KMS-11 (cell line): Measurements from ENCODE around the gene DBR1.

ENCODE experiments used
- H2AFZ ChIP-seq: fragments of 200-600 bp; sonication (generic); 2 replicates; pipeline ENCODE4 v1.6.1; 2016; ENCODE audit warnings: antibody characterized with exemption, mixed run types, low read depth
- H3K27ac ChIP-seq: fragments of 200-600 bp; sonication (generic); 2 replicates; pipeline ENCODE4 v1.6.1; 2016; ENCODE audit warnings: mild to moderate bottlenecking, mixed run types
- H3K27me3 ChIP-seq: fragments of 200-600 bp; sonication (generic); 2 replicates; pipeline ENCODE4 v1.6.1; 2017; ENCODE audit warnings: mild to moderate bottlenecking, low read depth, mixed run types, moderate library complexity; ENCODE audit not compliant: insufficient read depth
- H3K36me3 ChIP-seq: fragments of 200-600 bp; sonication (generic); 2 replicates; pipeline ENCODE4 v1.6.1; 2017; ENCODE audit warnings: mild to moderate bottlenecking, mixed run types; ENCODE audit not compliant: insufficient read depth
- H3K4me1 ChIP-seq: fragments of 200-600 bp; sonication (generic); 2 replicates; pipeline ENCODE4 v1.6.1; 2016; ENCODE audit warnings: mild to moderate bottlenecking, low read depth, mixed run types; ENCODE audit not compliant: poor library complexity, severe bottlenecking
- H3K4me2 ChIP-seq: fragments of 200-600 bp; sonication (generic); 2 replicates; pipeline ENCODE4 v1.7.0; 2016; ENCODE audit warnings: mild to moderate bottlenecking, mixed run types
- H3K4me3 ChIP-seq: fragments of 200-600 bp; sonication (generic); IDR thresholded peaks from 2 replicates; pipeline ENCODE4 v1.6.1; 2017; ENCODE audit warnings: low read depth, low read length, mixed read lengths; ENCODE audit not compliant: insufficient read depth
- H3K79me2 ChIP-seq: fragments of 200-600 bp; sonication (generic); 2 replicates; pipeline ENCODE4 v1.6.1; 2016; ENCODE audit warnings: low read depth, mixed run types; ENCODE audit not compliant: insufficient read depth
- H3K9ac ChIP-seq: fragments of 200-600 bp; sonication (generic); 2 replicates; pipeline ENCODE4 v1.6.1; 2016; ENCODE audit warnings: mild to moderate bottlenecking, mixed run types
- H4K20me1 ChIP-seq: fragments of 200-600 bp; sonication (generic); 2 replicates; pipeline ENCODE4 v1.6.1; 2016; ENCODE audit warnings: mild to moderate bottlenecking, mixed run types; ENCODE audit not compliant: insufficient read depth
- CTCF ChIP-seq: fragments of 200-600 bp; sonication (generic); conservative IDR thresholded peaks from 2 replicates; pipeline ENCODE4 v1.6.1; 2017; ENCODE audit warnings: low read depth, mild to moderate bottlenecking, antibody characterized with exemption, low read length, moderate library complexity, mixed read lengths

Gene DBR1

GRCh38 chr3:138206196-138206595 is 31.5 kb upstream of the DBR1 start:
- H3K9ac ChIP-seq = no peak overlapping the region
- H4K20me1 ChIP-seq = no peaks in the 10 kb centered on the region
- H2AFZ ChIP-seq = no peak overlapping the region
- H3K27me3 ChIP-seq = no peaks in the 10 kb centered on the region
- H3K4me2 ChIP-seq = no peak overlapping the region
- no peak for TF ChIP-seq CTCF
- peaks cover 44% of the 10 kb centered on the region for H3K79me2 ChIP-seq
- H3K4me3 ChIP-seq = no peak overlapping the region
- H3K27ac ChIP-seq = no peak overlapping the region
- no peaks in the 10 kb centered on the region for H3K36me3 ChIP-seq
- H3K4me1 ChIP-seq = peaks cover 8% of the 10 kb centered on the region

GRCh38 chr3:138205527-138205926 is 30.8 kb upstream of the DBR1 start:
- TF ChIP-seq CTCF = no peak
- H3K79me2 ChIP-seq = peaks cover 50% of the 10 kb centered on the region
- no peak overlapping the region for H3K4me3 ChIP-seq
- H3K36me3 ChIP-seq = no peaks in the 10 kb centered on the region
- H3K9ac ChIP-seq = no peak overlapping the region
- H3K4me1 ChIP-seq = peaks cover 8% of the 10 kb centered on the region
- H3K4me2 ChIP-seq = no peak overlapping the region
- no peak overlapping the region for H2AFZ ChIP-seq
- no peaks in the 10 kb centered on the region for H3K27me3 ChIP-seq
- H3K27ac ChIP-seq = no peak overlapping the region
- no peaks in the 10 kb centered on the region for H4K20me1 ChIP-seq

GRCh38 chr3:138203938-138204337 is 29.2 kb upstream of the DBR1 start:
- Histone ChIP-seq H3K9ac (no peak overlapping the region), H3K27ac (no peak overlapping the region), H3K4me3 (no peak overlapping the region)

GRCh38 chr3:138202945-138203701 is 28.4 kb upstream of the DBR1 start:
- peaks cover 9% of the 10 kb centered on the region for H4K20me1 ChIP-seq
- no peaks in the 10 kb centered on the region for H3K36me3 ChIP-seq
- TF ChIP-seq CTCF = no peak
- no peaks in the 10 kb centered on the region for H3K27me3 ChIP-seq
- no peak overlapping the region for H3K9ac ChIP-seq
- no peak overlapping the region for H3K27ac ChIP-seq
- H3K79me2 ChIP-seq = peaks cover 67% of the 10 kb centered on the region
- H2AFZ ChIP-seq = no peak overlapping the region
- H3K4me3 ChIP-seq = no peak overlapping the region
- H3K4me2 ChIP-seq = no peak overlapping the region
- H3K4me1 ChIP-seq = peaks cover 27% of the 10 kb centered on the region

More at GRCh38 chr3:138203938-138204337, 29.2 kb upstream of the DBR1 start:
- H3K4me2 ChIP-seq = no peak overlapping the region
- H3K36me3 ChIP-seq = no peaks in the 10 kb centered on the region
- peaks cover 66% of the 10 kb centered on the region for H3K79me2 ChIP-seq
- TF ChIP-seq CTCF = no peak
- no peaks in the 10 kb centered on the region for H3K27me3 ChIP-seq
- H4K20me1 ChIP-seq = peaks cover 9% of the 10 kb centered on the region
- peaks cover 24% of the 10 kb centered on the region for H3K4me1 ChIP-seq
- no peak overlapping the region for H2AFZ ChIP-seq
